MCF 10A (cell line): ENCODE results near the gene WDR7. TPM values are rescaled to one million over a fixed set of nuclear protein-coding genes. Genes with fewer than 3 reads are reported as not detected.

Experiments used
- BruUV-seq: library from RNA; stranded (reverse); fragments of 400-500 nt; replicated peaks from 2 replicates; lab custom pipeline; 2021; lab: Mats Ljungman, UMichigan
- CTCF ChIA-PET: fragments of 300-600 bp; sonication (Branson Sonifier 250); formaldehyde crosslinking; extraction: SDS; loops from one replicate; lab custom pipeline; 2021; ENCODE audit warnings: antibody characterized with exemption, inconsistent platforms; lab: Yijun Ruan, JAX
- POLR2A ChIA-PET: fragments of 300-600, 350-650 bp; sonication (Branson Sonifier 250); formaldehyde crosslinking; extraction: SDS; loops from one replicate; lab custom pipeline; 2020; ENCODE audit warnings: antibody characterized with exemption, inconsistent platforms; lab: Yijun Ruan, JAX
- DNase-seq: peaks from one replicate; pipeline ENCODE4 v3.0.0-alpha.2; 2018; ENCODE audit not compliant: unreplicated experiment
- H3K27ac Mint-ChIP-seq: one replicate; pipeline ENCODE4 v1.8.0; 2022; ENCODE audit warnings: mild to moderate bottlenecking, low read depth, mixed read lengths; ENCODE audit not compliant: unreplicated experiment
- H3K27me3 Mint-ChIP-seq: one replicate; pipeline ENCODE4 v1.8.0; 2022; ENCODE audit warnings: mixed read lengths; ENCODE audit not compliant: insufficient read depth, unreplicated experiment
- H3K36me3 Mint-ChIP-seq: one replicate; pipeline ENCODE4 v1.8.0; 2022; ENCODE audit warnings: mild to moderate bottlenecking, moderate library complexity, mixed read lengths; ENCODE audit not compliant: insufficient read depth, unreplicated experiment
- H3K4me1 Mint-ChIP-seq: one replicate; pipeline ENCODE4 v1.8.0; 2022; ENCODE audit warnings: mixed read lengths; ENCODE audit not compliant: insufficient read depth, unreplicated experiment
- H3K4me3 Mint-ChIP-seq: one replicate; pipeline ENCODE4 v1.8.0; 2022; ENCODE audit warnings: mild to moderate bottlenecking, moderate library complexity, mixed read lengths; ENCODE audit not compliant: unreplicated experiment
- H3K9me3 Mint-ChIP-seq: one replicate; pipeline ENCODE4 v1.8.0; 2022; ENCODE audit warnings: mixed read lengths; ENCODE audit not compliant: unreplicated experiment
- intact Hi-C: fragments of 100-400 bp; cut with micrococcal nuclease; formaldehyde crosslinking; loops from 2 replicates; pipeline ENCODE4 v1.14.1; 2022
- total RNA-seq: library from RNA; stranded (reverse); gene quantifications from 2 replicates; pipeline ENCODE4 v1.2.3, GENCODE V29; 2022
- TF ChIP-seq, protein P1 (sequence below): fragments of 200-600 bp; IDR thresholded peaks from one replicate; pipeline ENCODE4 v1.8.0; 2022; ENCODE audit warnings: antibody characterized with exemption, mild to moderate bottlenecking; ENCODE audit not compliant: unreplicated experiment

Gene WDR7
- total RNA-seq, 1 experiment from 2014 or later = 12.6 TPM

DNA sequence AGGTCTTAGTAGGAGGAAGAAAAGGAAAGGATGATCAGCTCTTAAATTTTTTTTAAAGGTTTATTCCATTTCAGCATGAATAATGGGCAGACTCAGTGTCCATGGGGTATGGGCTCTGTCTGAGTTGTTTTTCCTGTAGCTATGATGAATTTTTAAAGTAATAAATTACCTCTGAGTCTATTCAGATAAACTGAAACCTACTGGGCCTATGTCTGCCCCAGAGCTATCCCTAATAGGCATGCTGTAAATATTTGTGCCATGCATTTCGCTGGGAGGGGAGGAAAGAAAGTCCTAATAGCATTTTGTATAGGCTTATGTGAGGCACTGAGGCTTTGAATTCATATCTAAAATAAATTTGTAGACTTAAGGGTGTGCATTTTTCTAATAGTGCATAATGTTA is 285.3 kb downstream of the WDR7 start:
- CTCF ChIA-PET = interaction anchor here (0.5 kb wide), 1 partner anchor 1828 kb away, joined by 3 read pairs; no protein-coding TSS in a partner anchor
- Mint-ChIP-seq H3K27ac (no peak overlapping the region), H3K9me3 (no peaks in the 10 kb centered on the region), H3K4me3 (no peak overlapping the region), H3K27me3 (no peaks in the 10 kb centered on the region), H3K36me3 (no peaks in the 10 kb centered on the region), H3K4me1 (no peaks in the 10 kb centered on the region)
- TF ChIP-seq, protein P1, sequence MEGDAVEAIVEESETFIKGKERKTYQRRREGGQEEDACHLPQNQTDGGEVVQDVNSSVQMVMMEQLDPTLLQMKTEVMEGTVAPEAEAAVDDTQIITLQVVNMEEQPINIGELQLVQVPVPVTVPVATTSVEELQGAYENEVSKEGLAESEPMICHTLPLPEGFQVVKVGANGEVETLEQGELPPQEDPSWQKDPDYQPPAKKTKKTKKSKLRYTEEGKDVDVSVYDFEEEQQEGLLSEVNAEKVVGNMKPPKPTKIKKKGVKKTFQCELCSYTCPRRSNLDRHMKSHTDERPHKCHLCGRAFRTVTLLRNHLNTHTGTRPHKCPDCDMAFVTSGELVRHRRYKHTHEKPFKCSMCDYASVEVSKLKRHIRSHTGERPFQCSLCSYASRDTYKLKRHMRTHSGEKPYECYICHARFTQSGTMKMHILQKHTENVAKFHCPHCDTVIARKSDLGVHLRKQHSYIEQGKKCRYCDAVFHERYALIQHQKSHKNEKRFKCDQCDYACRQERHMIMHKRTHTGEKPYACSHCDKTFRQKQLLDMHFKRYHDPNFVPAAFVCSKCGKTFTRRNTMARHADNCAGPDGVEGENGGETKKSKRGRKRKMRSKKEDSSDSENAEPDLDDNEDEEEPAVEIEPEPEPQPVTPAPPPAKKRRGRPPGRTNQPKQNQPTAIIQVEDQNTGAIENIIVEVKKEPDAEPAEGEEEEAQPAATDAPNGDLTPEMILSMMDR = no peak
- POLR2A ChIA-PET = no interaction called here
- intact Hi-C loops = no loop called here
- no peak for DNase-seq
- BruUV-seq = no TSS peak

DNA sequence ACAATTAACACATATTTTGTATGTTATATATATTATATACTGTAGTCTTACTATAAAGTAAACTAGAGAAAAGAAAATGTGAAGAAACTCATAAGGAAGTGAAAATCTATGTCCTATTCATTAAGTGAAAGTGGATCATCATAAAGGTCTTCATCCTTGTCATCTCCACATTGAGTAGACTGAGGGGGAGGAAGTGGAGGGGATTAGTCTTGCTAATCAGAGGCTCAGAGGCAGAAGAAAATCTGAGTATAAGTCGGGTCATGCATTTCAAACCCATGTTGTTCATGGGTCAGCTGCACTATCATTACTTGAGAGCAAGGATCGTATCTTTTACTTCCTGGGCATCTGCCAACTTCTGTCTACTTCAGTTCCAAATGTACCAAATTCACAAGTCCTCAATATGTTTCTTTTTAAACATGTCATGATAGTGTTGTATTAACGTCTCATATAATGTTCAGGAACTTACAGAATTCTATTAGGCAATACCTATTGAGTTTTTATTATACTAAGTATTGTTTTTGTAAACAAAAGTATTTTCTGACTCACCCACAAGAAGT is 286.8 kb downstream of the WDR7 start:
- Mint-ChIP-seq H3K27ac (no peak overlapping the region), H3K36me3 (no peaks in the 10 kb centered on the region), H3K4me3 (no peak overlapping the region), H3K9me3 (no peaks in the 10 kb centered on the region), H3K4me1 (no peaks in the 10 kb centered on the region), H3K27me3 (no peaks in the 10 kb centered on the region)
- DNase-seq = no peak
- TF ChIP-seq, protein P1 = no peak
- POLR2A ChIA-PET = no interaction called here
- intact Hi-C loops = no loop called here
- no TSS peak for BruUV-seq
- CTCF ChIA-PET = no interaction called here

DNA sequence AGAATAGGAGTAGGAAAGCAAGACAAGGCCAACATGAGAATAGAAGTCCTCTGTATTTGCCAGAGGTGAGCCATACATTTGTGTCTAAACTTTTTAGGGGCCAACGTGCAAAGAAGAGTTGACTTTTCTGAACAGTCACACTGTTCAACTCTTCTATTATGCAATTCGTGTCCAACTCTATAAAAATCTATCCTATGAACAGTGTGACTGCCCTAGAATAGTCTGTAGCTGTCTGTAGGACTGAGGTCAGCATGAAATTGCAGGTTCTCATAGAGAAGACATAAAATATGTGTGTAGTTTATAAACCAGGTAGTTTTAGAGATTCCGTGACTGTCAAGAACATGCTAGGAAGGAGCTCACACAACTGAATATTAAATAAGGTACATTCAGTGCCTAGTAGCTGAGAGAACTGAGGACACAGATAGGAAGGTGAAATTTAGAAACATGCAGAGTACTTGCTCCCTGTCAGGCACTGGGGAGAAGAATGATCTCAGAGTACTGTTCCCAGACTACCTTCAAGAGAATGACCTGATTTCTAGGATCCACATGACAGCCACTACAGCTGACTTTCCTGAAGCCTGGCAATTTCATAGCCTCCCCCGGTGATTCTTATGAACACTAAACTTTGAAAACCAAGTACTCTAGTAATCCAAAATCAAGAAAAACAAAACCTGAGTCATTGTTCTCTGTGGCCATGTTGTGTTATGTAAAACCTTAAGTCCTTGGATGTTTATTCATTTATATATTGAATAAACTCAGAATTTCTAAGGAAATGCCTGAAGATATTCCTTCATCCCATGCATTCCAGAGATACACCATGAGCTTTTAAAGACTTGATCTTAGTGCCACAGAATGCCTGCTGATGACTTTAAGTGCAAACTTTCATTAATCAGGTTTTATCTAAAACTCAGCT is 294.3 kb downstream of the WDR7 start:
- POLR2A ChIA-PET = no interaction called here

DNA sequence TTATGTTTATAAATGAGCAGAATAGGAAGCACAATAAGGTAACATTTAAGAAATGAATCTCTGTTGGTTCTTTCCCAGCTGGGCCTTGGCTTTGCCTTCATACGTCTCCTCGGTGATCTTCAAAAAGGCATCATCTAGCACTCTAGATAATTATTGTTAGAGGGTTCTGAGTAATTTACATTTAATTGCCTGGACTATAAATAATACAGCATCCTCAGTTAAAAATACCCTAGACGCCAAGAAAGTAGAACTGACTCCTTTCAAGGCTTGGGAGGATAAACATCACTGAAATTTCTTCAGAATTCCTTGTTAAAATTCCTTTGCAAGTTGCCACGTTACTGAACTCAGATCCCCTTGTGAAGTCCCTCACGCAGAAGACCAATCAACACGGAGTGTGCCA is 296.1 kb downstream of the WDR7 start:
- H3K4me3 Mint-ChIP-seq = no peak overlapping the region
- ChIA-PET CTCF (interaction anchor here (1.0 kb wide), 1 partner anchor 97 kb away, joined by 4 read pairs; no protein-coding TSS in a partner anchor), POLR2A (no interaction called here)
- no peak overlapping the region for H3K27ac Mint-ChIP-seq
- H3K27me3 Mint-ChIP-seq = no peaks in the 10 kb centered on the region
- H3K9me3 Mint-ChIP-seq = no peaks in the 10 kb centered on the region
- no TSS peak for BruUV-seq
- DNase-seq = no peak
- H3K4me1 Mint-ChIP-seq = no peaks in the 10 kb centered on the region
- peaks cover 7% of the 10 kb centered on the region for H3K36me3 Mint-ChIP-seq
- TF ChIP-seq, protein P1 = no peak
- intact Hi-C loops = no loop called here

More for the DNA sequence above, 294.3 kb downstream of the WDR7 start:
- H3K9me3 Mint-ChIP-seq = no peaks in the 10 kb centered on the region
- H3K36me3 Mint-ChIP-seq = peaks cover 7% of the 10 kb centered on the region
- no TSS peak for BruUV-seq
- H3K27me3 Mint-ChIP-seq = no peaks in the 10 kb centered on the region
- H3K27ac Mint-ChIP-seq = no peak overlapping the region
- no peak for DNase-seq
- CTCF ChIA-PET = interaction anchor here (0.6 to 1.0 kb wide), 3 partner anchors 63 to 514 kb away, joined by 3 read pairs; no protein-coding TSS in a partner anchor
- intact Hi-C loops = no loop called here
- no peaks in the 10 kb centered on the region for H3K4me1 Mint-ChIP-seq
- TF ChIP-seq, protein P1 = no peak
- no peak overlapping the region for H3K4me3 Mint-ChIP-seq
